ENCODE data around the gene ROR1. TPM values are rescaled to one million over a fixed set of nuclear protein-coding genes. Genes with fewer than 3 reads are reported as not detected.

The ROR1 gene
- total RNA-seq, 1 experiment from 2014 or later = 33.8 TPM

- no peak overlapping the region for H3K4me3 Mint-ChIP-seq (ENCODE audit: low read depth, unreplicated experiment)
- DNase-seq = no peak
- BruUV-seq (replicated peaks) = no TSS peak
- peaks cover 11% of the 10 kb centered on the region for H3K4me1 Mint-ChIP-seq (ENCODE audit: low read depth, unreplicated experiment)
- H3K9me3 Mint-ChIP-seq (ENCODE audit: low read depth, unreplicated experiment) = peaks cover 3% of the 10 kb centered on the region
- TF ChIP-seq CTCF (IDR thresholded peaks at IDR 0.05; ENCODE audit: unreplicated experiment) = no peak
- H3K27me3 Mint-ChIP-seq (ENCODE audit: unreplicated experiment) = no peaks in the 10 kb centered on the region
- CTCF ChIA-PET = no interaction called here
- no peak overlapping the region for H3K27ac Mint-ChIP-seq (ENCODE audit: unreplicated experiment)
- peaks cover 5% of the 10 kb centered on the region for H3K36me3 Mint-ChIP-seq (ENCODE audit: insufficient read depth, unreplicated experiment)
- intact Hi-C loops (cut with micrococcal nuclease; ENCODE audit: unreplicated experiment) = no loop called here
Measured at GRCh38 chr1:64059556-64059955, 285.7 kb downstream of the ROR1 start.

GRCh38 chr1:64060611-64061302 lies 286.9 kb downstream of the ROR1 start:
- no TSS peak for BruUV-seq (replicated peaks)
- TF ChIP-seq CTCF (IDR thresholded peaks at IDR 0.05; ENCODE audit: unreplicated experiment) = no peak
- Mint-ChIP-seq H3K27me3 (ENCODE audit: unreplicated experiment) (no peaks in the 10 kb centered on the region), H3K27ac (ENCODE audit: unreplicated experiment) (no peak overlapping the region), H3K4me3 (ENCODE audit: low read depth, unreplicated experiment) (no peak overlapping the region), H3K4me1 (ENCODE audit: low read depth, unreplicated experiment) (peaks cover 11% of the 10 kb centered on the region), H3K9me3 (ENCODE audit: low read depth, unreplicated experiment) (peaks cover 3% of the 10 kb centered on the region), H3K36me3 (ENCODE audit: insufficient read depth, unreplicated experiment) (peaks cover 5% of the 10 kb centered on the region)
- no peak for DNase-seq
- CTCF ChIA-PET = no interaction called here
- intact Hi-C loops (cut with micrococcal nuclease; ENCODE audit: unreplicated experiment) = no loop called here

GRCh38 chr1:64061430-64062104 lies 287.8 kb downstream of the ROR1 start:
- DNase-seq = no peak
- Mint-ChIP-seq H3K27me3 (ENCODE audit: unreplicated experiment) (no peaks in the 10 kb centered on the region), H3K36me3 (ENCODE audit: insufficient read depth, unreplicated experiment) (peaks cover 5% of the 10 kb centered on the region), H3K9me3 (ENCODE audit: low read depth, unreplicated experiment) (peaks cover 3% of the 10 kb centered on the region), H3K27ac (ENCODE audit: unreplicated experiment) (no peak overlapping the region), H3K4me1 (ENCODE audit: low read depth, unreplicated experiment) (peaks cover 11% of the 10 kb centered on the region), H3K4me3 (ENCODE audit: low read depth, unreplicated experiment) (no peak overlapping the region)
- intact Hi-C loops (cut with micrococcal nuclease; ENCODE audit: unreplicated experiment) = no loop called here
- no peak for TF ChIP-seq CTCF (IDR thresholded peaks at IDR 0.05; ENCODE audit: unreplicated experiment)
- no TSS peak for BruUV-seq (replicated peaks)
- CTCF ChIA-PET = no interaction called here

- intact Hi-C loops (cut with micrococcal nuclease; ENCODE audit: unreplicated experiment) = no loop called here
- CTCF ChIA-PET = no interaction called here
Measured at GRCh38 chr1:64062529-64062928, 288.7 kb downstream of the ROR1 start.

More at GRCh38 chr1:64062529-64062928, 288.7 kb downstream of the ROR1 start:
- H3K27ac Mint-ChIP-seq (ENCODE audit: unreplicated experiment) = no peak overlapping the region
- peaks cover 11% of the 10 kb centered on the region for H3K4me1 Mint-ChIP-seq (ENCODE audit: low read depth, unreplicated experiment)
- H3K36me3 Mint-ChIP-seq (ENCODE audit: insufficient read depth, unreplicated experiment) = peaks cover 5% of the 10 kb centered on the region
- TF ChIP-seq CTCF (IDR thresholded peaks at IDR 0.05; ENCODE audit: unreplicated experiment) = no peak
- no peak overlapping the region for H3K4me3 Mint-ChIP-seq (ENCODE audit: low read depth, unreplicated experiment)
- no peaks in the 10 kb centered on the region for H3K27me3 Mint-ChIP-seq (ENCODE audit: unreplicated experiment)
- BruUV-seq (replicated peaks) = no TSS peak
- no peak for DNase-seq
- H3K9me3 Mint-ChIP-seq (ENCODE audit: low read depth, unreplicated experiment) = peaks cover 3% of the 10 kb centered on the region

Measured in Calu3 (cell line).